H1 (cell line): Measurements from ENCODE around the gene TTC27. TPM values are rescaled to one million over a fixed set of nuclear protein-coding genes. Genes with fewer than 3 reads are reported as not detected.

ENCODE experiments used
- CTCF ChIA-PET: fragments of 300-600 bp; sonication (Branson Sonifier 250); formaldehyde crosslinking; loops from one replicate; lab custom pipeline; 2021; ENCODE audit not compliant: partially characterized antibody; lab: Charles Lee
- POLR2A ChIA-PET: fragments of 300-600 bp; sonication (Branson Sonifier 250); formaldehyde crosslinking; loops from one replicate; lab custom pipeline; 2021; ENCODE audit warnings: inconsistent platforms; ENCODE audit not compliant: partially characterized antibody; lab: Charles Lee
- DNase-seq, 2 experiments: peaks; one replicate each; pipeline versions ENCODE4 v3.0.0 to v3.0.0-alpha.2; 2010 to 2022; ENCODE audit warnings: low spot score in 2 of 2, low read depth in 1 of 2, mixed read lengths in 1 of 2
- FAIRE-seq: peaks from 2 replicates; lab custom pipeline; 2011; peaks lifted over from hg19 to GRCh38; lab: Jason Lieb, UNC
- H2AFZ ChIP-seq: 2 replicates; pipeline ENCODE4 v1.8.1; 2012; ENCODE audit warnings: low read length, inconsistent platforms
- H2AK5ac ChIP-seq: 2 replicates; pipeline ENCODE4 v1.6.1; 2013; ENCODE audit warnings: low read depth, low read length
- H2BK120ac ChIP-seq: replicated peaks from 2 replicates; pipeline ENCODE3; 2013; ENCODE audit warnings: low read depth, low read length, inconsistent platforms
- H2BK12ac ChIP-seq: 2 replicates; pipeline ENCODE4 v1.6.1; 2013; ENCODE audit warnings: low read depth, low read length
- H2BK15ac ChIP-seq: 2 replicates; pipeline ENCODE4 v1.6.1; 2013; ENCODE audit warnings: low read length
- H2BK20ac ChIP-seq: 2 replicates; pipeline ENCODE4 v1.6.1; 2013; ENCODE audit warnings: low read length
- H2BK5ac ChIP-seq: 2 replicates; pipeline ENCODE4 v1.6.1; 2013; ENCODE audit warnings: low read depth, low read length
- H3K14ac ChIP-seq: 2 replicates; pipeline ENCODE4 v1.6.1; 2013; ENCODE audit warnings: inconsistent platforms; ENCODE audit not compliant: insufficient read length
- H3K18ac ChIP-seq: 2 replicates; pipeline ENCODE4 v1.6.1; 2013; ENCODE audit warnings: low read length; ENCODE audit errors: extremely low read depth
- H3K23ac ChIP-seq: 2 replicates; pipeline ENCODE4 v1.6.1; 2013; ENCODE audit warnings: inconsistent platforms; ENCODE audit not compliant: insufficient read length
- H3K23me2 ChIP-seq: 2 replicates; pipeline ENCODE4 v1.6.1; 2013; ENCODE audit warnings: low read depth, low read length
- H3K27ac ChIP-seq: 2 replicates; pipeline ENCODE4 v1.6.1; 2011; ENCODE audit warnings: low read depth, low read length, inconsistent platforms
- H3K27me3 ChIP-seq, 4 experiments: replicated peaks in 1 of 4; 1 replicate in 1 of 4; 2 replicates in 3 of 4; pipeline versions ENCODE4 v1.6.1 to v1.8.1; 2011 to 2013; ENCODE audit warnings: low read length in 3 of 4, mild to moderate bottlenecking in 3 of 4, inconsistent platforms in 2 of 4, mixed read lengths in 2 of 4, moderate library complexity in 1 of 4; ENCODE audit not compliant: control insufficient read depth in 3 of 4, insufficient read depth in 3 of 4; ENCODE audit errors: extremely low read depth in 1 of 4
- H3K36me3 ChIP-seq, 4 experiments: 2 replicates each; pipeline versions ENCODE4 v1.6.1 to v1.8.1; 2011 to 2013; ENCODE audit warnings: mild to moderate bottlenecking in 4 of 4, low read length in 3 of 4, moderate library complexity in 2 of 4, control low read depth in 1 of 4, inconsistent platforms in 1 of 4; ENCODE audit not compliant: insufficient read depth in 4 of 4, control insufficient read depth in 2 of 4
- H3K4ac ChIP-seq: replicated peaks from 2 replicates; pipeline ENCODE3; 2013; ENCODE audit warnings: low read length, low read depth, mixed read lengths, inconsistent platforms; ENCODE audit not compliant: insufficient read length
- H3K4me1 ChIP-seq, 4 experiments: replicated peaks in 1 of 4; 1 replicate in 1 of 4; 2 replicates in 3 of 4; pipeline versions ENCODE4 v1.6.1 to v1.8.1; 2011 to 2013; ENCODE audit warnings: low read length in 3 of 4, inconsistent platforms in 2 of 4, mixed read lengths in 1 of 4; ENCODE audit not compliant: insufficient read depth in 4 of 4, control insufficient read depth in 3 of 4
- H3K4me2 ChIP-seq, 2 experiments: 2 replicates each; pipeline versions ENCODE4 v1.6.1 to v1.8.1; 2011 to 2013; ENCODE audit warnings: low read depth in 2 of 2, low read length in 2 of 2, control low read depth in 1 of 2, inconsistent platforms in 1 of 2, mild to moderate bottlenecking in 1 of 2; ENCODE audit not compliant: insufficient read depth in 1 of 2
- H3K4me3 ChIP-seq, 4 experiments: fragments of 200-600, 300-600 bp in 1 of 4; sonication (generic), shearing (Covaris generic), sonication (Bioruptor Twin) in 1 of 4; 2 replicates each; pipeline versions ENCODE4 v1.5.1 to v1.8.1; 2011 to 2016; ENCODE audit warnings: low read length in 4 of 4, low read depth in 3 of 4, control low read depth in 2 of 4, inconsistent platforms in 2 of 4, mild to moderate bottlenecking in 2 of 4, mixed read lengths in 1 of 4, moderate library complexity in 1 of 4; ENCODE audit not compliant: insufficient read depth in 2 of 4; ENCODE audit errors: extremely low read depth in 1 of 4
- H3K56ac ChIP-seq: replicated peaks from 2 replicates; pipeline ENCODE3; 2013; ENCODE audit warnings: low read depth, mild to moderate bottlenecking, mixed read lengths, low read length, inconsistent platforms; ENCODE audit not compliant: insufficient read length
- H3K79me1 ChIP-seq: 2 replicates; pipeline ENCODE4 v1.6.1; 2013; ENCODE audit warnings: low read depth, low read length, control low read depth
- H3K79me2 ChIP-seq, 2 experiments: 2 replicates each; pipeline versions ENCODE4 v1.6.1 to v1.8.1; 2012 to 2013; ENCODE audit warnings: low read length in 2 of 2, mild to moderate bottlenecking in 2 of 2, inconsistent platforms in 1 of 2; ENCODE audit not compliant: insufficient read depth in 2 of 2, control insufficient read depth in 1 of 2
- H3K9ac ChIP-seq, 4 experiments: replicated peaks in 1 of 4; 1 replicate in 1 of 4; 2 replicates in 3 of 4; pipeline versions ENCODE4 v1.6.1 to v1.8.1; 2011 to 2013; ENCODE audit warnings: low read depth in 3 of 4, low read length in 3 of 4, control low read depth in 2 of 4, mild to moderate bottlenecking in 2 of 4, moderate library complexity in 2 of 4, inconsistent platforms in 1 of 4; ENCODE audit errors: extremely low read depth in 1 of 4
- H3K9me3 ChIP-seq, 2 experiments: 2 replicates each; pipeline versions ENCODE4 v1.6.1 to v1.8.1; 2012 to 2013; ENCODE audit warnings: mild to moderate bottlenecking in 2 of 2, moderate library complexity in 2 of 2, control low read depth in 1 of 2, inconsistent platforms in 1 of 2, low read depth in 1 of 2, low read length in 1 of 2, mixed read lengths in 1 of 2; ENCODE audit not compliant: insufficient read depth in 2 of 2
- H4K20me1 ChIP-seq, 2 experiments: replicated peaks in 1 of 2; 2 replicates each; pipeline versions ENCODE3 to v1.8.1; 2011 to 2013; ENCODE audit warnings: inconsistent platforms in 2 of 2, low read length in 2 of 2, mild to moderate bottlenecking in 1 of 2; ENCODE audit not compliant: insufficient read depth in 2 of 2, control insufficient read depth in 1 of 2
- H4K5ac ChIP-seq: 2 replicates; pipeline ENCODE4 v1.6.1; 2013; ENCODE audit warnings: low read length, low read depth, mixed read lengths, inconsistent platforms; ENCODE audit not compliant: insufficient read length
- H4K8ac ChIP-seq: 2 replicates; pipeline ENCODE4 v1.8.0; 2013; ENCODE audit warnings: mild to moderate bottlenecking, moderate library complexity, low read length, inconsistent platforms; ENCODE audit not compliant: insufficient read depth; ENCODE audit errors: extremely low read depth
- H4K91ac ChIP-seq: replicated peaks from 2 replicates; pipeline ENCODE3; 2013; ENCODE audit warnings: low read length, mixed read lengths, inconsistent platforms; ENCODE audit not compliant: insufficient read length
- CBX5 ChIP-seq: fragments of 300-800, 300-1000 bp; sonication (generic); IDR thresholded peaks from 2 replicates; pipeline ENCODE4 v1.7.1; 2016; ENCODE audit warnings: antibody characterized with exemption, low read length, low read depth
- EGR1 ChIP-seq: IDR thresholded peaks from 2 replicates; pipeline ENCODE4 v1.6.1; 2011; ENCODE audit warnings: low read depth, low read length, borderline replicate concordance
- HDAC2 ChIP-seq, 2 experiments: fragments of 300-600 bp in 1 of 2; sonication (generic) in 1 of 2; IDR thresholded peaks; 2 replicates each; pipeline ENCODE4 v1.6.1; 2011 to 2012; ENCODE audit warnings: low read depth in 2 of 2, low read length in 2 of 2, mild to moderate bottlenecking in 2 of 2, moderate library complexity in 2 of 2, borderline replicate concordance in 1 of 2, inconsistent platforms in 1 of 2
- KDM5A ChIP-seq: fragments of 200-600 bp; IDR thresholded peaks from 2 replicates; pipeline ENCODE4 v1.7.1; 2012; ENCODE audit warnings: mild to moderate bottlenecking, low read length, inconsistent platforms, mixed read lengths
- MAFK ChIP-seq: IDR thresholded peaks from 2 replicates; pipeline ENCODE4 v1.6.1; 2012; ENCODE audit warnings: low read depth, mild to moderate bottlenecking, improper control_type of control experiment, low read length
- POLR2A ChIP-seq, 2 experiments: IDR thresholded peaks; 1 replicate in 1 of 2; 2 replicates in 1 of 2; pipeline ENCODE4 v1.6.1; 2011; ENCODE audit warnings: low read depth in 2 of 2, low read length in 2 of 2, mild to moderate bottlenecking in 2 of 2; ENCODE audit errors: control extremely low read depth in 1 of 2
- POLR2AphosphoS5 ChIP-seq: IDR thresholded peaks from 2 replicates; pipeline ENCODE4 v1.6.1; 2011; ENCODE audit warnings: low read depth, low read length
- RNF2 ChIP-seq: fragments of 200-900, 300-1000 bp; sonication (generic); IDR thresholded peaks from 2 replicates; pipeline ENCODE4 v1.7.1; 2016; ENCODE audit warnings: borderline replicate concordance, low read depth, mild to moderate bottlenecking, antibody characterized with exemption, low read length; ENCODE audit not compliant: poor library complexity, severe bottlenecking; ENCODE audit errors: missing control alignments
- SAP30 ChIP-seq: fragments of 300-600 bp; sonication (generic); IDR thresholded peaks from 2 replicates; pipeline ENCODE4 v1.7.1; 2012; ENCODE audit warnings: low read length, moderate library complexity, mild to moderate bottlenecking, inconsistent platforms; ENCODE audit not compliant: insufficient read depth, insufficient replicate concordance
- SIN3A ChIP-seq, 2 experiments: IDR thresholded peaks in 1 of 2; conservative IDR thresholded peaks in 1 of 2; 2 replicates each; pipeline ENCODE4 v1.6.1; 2011 to 2012; ENCODE audit warnings: low read length in 2 of 2, improper control_type of control experiment in 1 of 2, low read depth in 1 of 2, mild to moderate bottlenecking in 1 of 2
- SP1 ChIP-seq: IDR thresholded peaks from 2 replicates; pipeline ENCODE4 v1.6.1; 2011; ENCODE audit warnings: low read depth, low read length
- SP2 ChIP-seq: IDR thresholded peaks from 2 replicates; pipeline ENCODE4 v1.6.1; 2012; ENCODE audit warnings: mild to moderate bottlenecking, low read length, inconsistent platforms
- SRF ChIP-seq: IDR thresholded peaks from 2 replicates; pipeline ENCODE4 v1.6.1; 2011; ENCODE audit warnings: mild to moderate bottlenecking, low read depth, low read length, moderate library complexity
- SUZ12 ChIP-seq: fragments of 200-600 bp; sonication (generic); IDR thresholded peaks from 2 replicates; pipeline ENCODE4 v1.6.1; 2012; ENCODE audit warnings: mild to moderate bottlenecking, inconsistent platforms, low read length, moderate library complexity, mixed read lengths
- TAF1 ChIP-seq: IDR thresholded peaks from 2 replicates; pipeline ENCODE4 v1.6.1; 2011; ENCODE audit warnings: mild to moderate bottlenecking, low read depth, low read length
- WGBS, 2 experiments: shearing (Covaris generic) in 1 of 2; methylation state at CpG; one replicate each; pipeline versions ENCODE4 v1.1.6 to v1.1.7; 2013 to 2015; ENCODE audit warnings: low lambda C conversion rate in 2 of 2, mixed read lengths in 2 of 2, inconsistent platforms in 1 of 2, low coverage in 1 of 2, missing lambda C conversion rate in 1 of 2; ENCODE audit not compliant: insufficient replicate concordance in 2 of 2, insufficient coverage in 1 of 2, insufficient read length in 1 of 2; ENCODE audit errors: extremely low coverage in 1 of 2, missing lambda C conversion rate in 1 of 2; 5-methylcytosine and 5-hydroxymethylcytosine counted together
- polyA plus RNA-seq, 7 experiments: library from polyadenylated mRNA; depleted of rRNA in 3 of 7; stranded (reverse) in 5 of 7; unstranded in 2 of 7; fragments of >200 nt in 5 of 7; fragments of 200-250 nt in 2 of 7; gene quantifications; 1 replicate in 5 of 7; 2 replicates in 1 of 7; 4 replicates in 1 of 7; pipeline versions ENCODE4 v1.2.1 to v1.2.3, GENCODE V29; 2011 to 2013; ENCODE audit warnings: missing spikeins in 2 of 7, mixed read lengths in 2 of 7
- total RNA-seq: library from RNA; stranded (reverse); fragmentation: NEBNext Ultra II Directional; extraction: Animal tissue kit (Norgen Biotek cat#: 25700); gene quantifications from 2 replicates; pipeline ENCODE4 v1.2.1, GENCODE V29; 2021

The TTC27 gene
- total and polyA plus RNA-seq, 2 of the 8 experiments (the other 6 are each of a cell fraction or from before 2014, with no cell fraction given), result 13.8 to 29.1 TPM

DNA sequence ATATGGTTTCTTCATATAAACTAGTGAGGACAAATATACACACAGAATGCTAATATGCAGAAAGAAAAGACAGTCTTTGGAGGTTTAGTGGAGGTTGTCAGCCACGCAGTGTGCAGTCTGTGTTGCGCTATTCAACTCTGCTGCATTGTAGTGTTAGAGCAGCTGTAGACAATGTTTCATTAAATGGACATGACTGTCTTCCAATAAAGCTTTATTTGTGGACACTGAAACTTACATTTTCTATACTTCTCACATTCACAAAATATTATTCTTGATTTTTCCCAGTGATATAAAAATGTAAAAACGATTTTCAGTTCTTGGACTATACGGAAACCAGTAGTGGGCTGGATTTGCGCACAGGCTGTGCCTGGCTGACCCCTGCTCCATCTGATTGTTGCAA is 13.3 kb downstream of the TTC27 start:
- Histone ChIP-seq H4K5ac (no peak overlapping the region), H3K18ac (no peak overlapping the region), H2BK20ac (no peak overlapping the region), H2AK5ac (no peak overlapping the region), H2BK120ac (no peak overlapping the region), H2BK12ac (no peak overlapping the region), H4K20me1 (no peaks in the 10 kb centered on the region), H3K4me1 (no peaks in the 10 kb centered on the region), H3K79me1 (no peaks in the 10 kb centered on the region), H3K56ac (no peak overlapping the region), H2AFZ (no peak overlapping the region), H3K27me3 (no peaks in the 10 kb centered on the region), H3K14ac (no peak overlapping the region), H4K8ac (no peak overlapping the region), H3K9ac (no peak overlapping the region), H3K27ac (no peak overlapping the region), H3K23me2 (no peaks in the 10 kb centered on the region), H3K4ac (no peak overlapping the region), H2BK5ac (no peak overlapping the region), H3K36me3 (peaks cover 0 to 18% (median 10%) of the 10 kb centered on the region in 4 experiments; a peak in 6 of 8 replicates), H3K23ac (no peak overlapping the region), H3K79me2 (no peaks in the 10 kb centered on the region), H3K9me3 (no peaks in the 10 kb centered on the region), H2BK15ac (no peak overlapping the region), H3K4me2 (no peak overlapping the region), H4K91ac (no peak overlapping the region), H3K4me3 (no peak overlapping the region)
- ChIA-PET CTCF (no interaction called here), POLR2A (no interaction called here)
- WGBS, 2 experiments, result 88% methylated on average over 5 of the region's 5 CpGs; no CpG with 5 or more reads in 1 of the 2 experiments
- DNase-seq, result no peak
- no peak for FAIRE-seq
- no peak for TF ChIP-seq TAF1
- no peak for TF ChIP-seq POLR2A (IDR thresholded peaks at IDR 0.05; ENCODE audit: control extremely low read depth in 1 of 2, low read depth in 2 of 2, low read length in 2 of 2)
- TF ChIP-seq RNF2, result no peak
- no peak for TF ChIP-seq SP1
- no peak for TF ChIP-seq SAP30
- no peak for TF ChIP-seq POLR2AphosphoS5
- TF ChIP-seq SIN3A (conservative IDR thresholded peaks at IDR 0.05 in 1 of 2, IDR thresholded peaks at IDR 0.05 in 1 of 2; ENCODE audit: low read depth in 1 of 2, low read length in 2 of 2), result no peak
- no peak for TF ChIP-seq SRF
- no peak for TF ChIP-seq HDAC2 (IDR thresholded peaks at IDR 0.05; ENCODE audit: borderline replicate concordance in 1 of 2, low read depth in 2 of 2, low read length in 2 of 2)
- TF ChIP-seq SP2, result no peak
- TF ChIP-seq EGR1, result no peak
- TF ChIP-seq MAFK, result no peak
- no peak for TF ChIP-seq SUZ12
- TF ChIP-seq KDM5A, result no peak
- TF ChIP-seq CBX5, result no peak
